Activated T-helper 1 cell treated with anti-CD3 and anti-CD28 coated beads, Interleukin-2, amount 50 U/mL, for 16 hours (primary cell): ENCODE measurements around the gene TXNRD2.

Source experiments
- DNase-seq, 2 donors: peaks; one replicate each; pipeline ENCODE4 v3.0.0-alpha.2; 2020; ENCODE audit warnings: low read depth in 1 of 2, low spot score in 1 of 2

The TXNRD2 gene

GRCh38 chr22:19828035-19828401 is 113.6 kb downstream of the TXNRD2 start:
- no peak for DNase-seq

DNA sequence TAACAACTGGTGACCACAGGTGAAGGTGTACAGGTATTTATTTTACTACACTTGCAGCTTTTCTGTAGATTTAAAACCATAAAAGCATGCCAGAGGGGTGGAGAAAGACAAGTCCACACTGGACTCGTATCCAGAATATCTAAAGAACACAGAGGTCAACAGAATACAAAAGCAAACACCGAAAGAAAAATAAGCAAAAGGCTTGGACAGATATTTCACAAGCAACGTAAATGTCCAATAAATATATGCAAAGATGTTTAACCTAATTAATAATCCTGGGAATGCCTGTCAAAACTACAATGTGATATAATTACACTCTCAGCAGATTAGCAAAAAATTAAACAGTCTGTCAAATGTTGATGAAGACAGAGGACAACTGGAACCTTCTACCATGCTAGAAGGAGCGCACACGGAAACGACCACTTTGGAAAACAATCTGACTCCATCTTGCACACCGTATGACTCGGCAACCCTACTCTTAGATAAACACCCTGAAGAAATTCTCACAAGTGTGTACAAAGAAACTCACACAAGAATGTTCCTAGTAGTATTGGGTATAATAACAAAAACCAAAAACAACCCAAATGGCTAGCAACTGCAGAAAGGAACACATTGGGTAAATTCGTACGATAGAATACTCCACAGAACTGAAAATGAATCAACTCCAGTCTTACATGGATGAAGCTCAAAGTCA is 114.1 kb downstream of the TXNRD2 start:
- no peak for DNase-seq

- no peak for DNase-seq
Measured at GRCh38 chr22:19826619-19826950, 115.0 kb downstream of the TXNRD2 start.

- no peak for DNase-seq
Measured at GRCh38 chr22:19825904-19826618, 115.6 kb downstream of the TXNRD2 start.
